Measurements from ENCODE around the gene STARD9. TPM values are rescaled to one million over a fixed set of nuclear protein-coding genes. Genes with fewer than 3 reads are reported as not detected.

Gene STARD9
- total RNA-seq, 1 donor from 2014 or later: 5.4 TPM

- TF ChIP-seq CTCF (conservative IDR thresholded peaks at IDR 0.05; ENCODE audit: low read depth, low read length): no peak
- no peak for DNase-seq (ENCODE audit: low read depth)
- no peak overlapping the region for H3K4me3 ChIP-seq (ENCODE audit: low read depth, low read length)
Measured at GRCh38 chr15:42612367-42612912, 37.0 kb downstream of the STARD9 start.

DNA sequence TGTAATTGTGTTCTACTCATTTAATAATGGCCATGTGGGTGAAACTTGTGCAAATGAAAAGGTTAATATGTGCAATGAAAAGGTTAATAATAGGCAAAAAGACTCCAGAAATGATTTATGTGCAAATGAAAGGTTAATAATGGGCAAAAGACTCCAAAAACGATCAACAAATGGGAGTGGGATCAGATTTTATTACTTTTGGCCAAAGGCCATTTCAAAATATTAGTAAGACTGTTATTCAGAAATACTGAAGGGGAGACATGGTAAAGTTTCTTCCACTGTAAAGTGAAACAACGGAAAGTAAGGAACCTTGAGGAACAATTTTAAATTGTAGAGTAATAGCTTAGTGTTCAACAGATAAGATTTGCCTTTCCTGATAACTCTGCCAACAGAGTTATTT lies 40.7 kb downstream of the STARD9 start:
- TF ChIP-seq CTCF (conservative IDR thresholded peaks at IDR 0.05; ENCODE audit: low read depth, low read length): no peak
- DNase-seq (ENCODE audit: low read depth): no peak
- no peak overlapping the region for H3K4me3 ChIP-seq (ENCODE audit: low read depth, low read length)

DNA sequence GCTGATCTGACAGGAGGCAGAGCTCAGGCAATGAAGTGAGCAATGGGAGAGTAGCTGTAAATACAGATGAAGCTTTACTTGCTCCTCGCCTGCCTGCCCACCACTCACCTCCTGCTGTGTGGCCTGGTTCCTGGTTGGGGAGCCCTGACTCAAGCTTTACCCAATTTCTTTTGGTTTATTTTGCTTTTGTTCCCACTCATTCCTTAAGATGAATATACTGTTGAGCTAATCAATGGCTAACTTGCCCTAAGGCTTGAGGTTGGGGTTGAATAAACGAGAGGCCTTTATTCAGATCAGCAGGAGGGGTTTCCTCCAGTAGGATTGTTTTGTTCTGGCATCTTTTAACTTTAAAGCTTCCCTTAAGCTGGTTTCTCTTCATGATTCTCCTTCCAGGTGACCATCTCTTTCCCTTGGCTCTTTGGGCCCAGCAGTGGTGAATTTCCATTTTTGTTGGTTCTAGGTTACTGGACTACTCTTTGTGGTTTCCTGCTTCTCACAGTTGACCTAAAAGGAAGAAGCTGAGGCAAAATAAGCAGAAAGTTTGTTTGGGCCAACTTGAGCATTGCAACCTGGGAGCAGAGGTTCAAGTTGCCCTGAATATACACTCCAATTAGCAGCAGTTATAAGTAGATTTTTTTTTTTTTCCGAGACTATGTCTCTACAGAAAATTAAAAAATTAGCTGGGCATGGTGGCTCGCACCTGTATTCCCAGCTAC lies 44.4 kb downstream of the STARD9 start:
- no peak overlapping the region for H3K4me3 ChIP-seq (ENCODE audit: low read depth, low read length)
- DNase-seq (ENCODE audit: low read depth): no peak
- no peak for TF ChIP-seq CTCF (conservative IDR thresholded peaks at IDR 0.05; ENCODE audit: low read depth, low read length)

DNA sequence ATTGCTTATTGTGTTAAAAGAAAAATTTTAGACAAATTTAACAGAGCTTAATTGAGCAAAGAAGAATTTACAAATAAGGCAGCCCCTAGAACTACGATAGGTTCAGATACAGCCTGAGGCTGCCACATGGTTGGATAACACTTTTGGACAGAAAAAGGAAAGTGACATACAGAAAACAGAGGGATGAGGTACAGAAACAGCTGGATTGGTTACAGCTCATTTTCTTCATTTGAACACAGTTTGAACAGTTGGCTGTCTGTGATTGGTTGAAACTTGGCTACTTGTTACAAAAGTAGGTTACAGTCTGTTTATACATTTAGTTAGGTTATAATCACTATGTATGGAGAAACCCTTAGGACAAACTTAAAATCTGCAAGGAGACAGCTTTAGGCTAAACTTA lies 46.0 kb downstream of the STARD9 start:
- DNase-seq (ENCODE audit: low read depth): no peak
- no peak for TF ChIP-seq CTCF (conservative IDR thresholded peaks at IDR 0.05; ENCODE audit: low read depth, low read length)
- H3K4me3 ChIP-seq (ENCODE audit: low read depth, low read length): no peak overlapping the region

GRCh38 chr15:42621996-42622925 lies 46.9 kb downstream of the STARD9 start:
- H3K4me3 ChIP-seq (ENCODE audit: low read depth, low read length): no peak overlapping the region
- TF ChIP-seq CTCF (conservative IDR thresholded peaks at IDR 0.05; ENCODE audit: low read depth, low read length): no peak
- DNase-seq (ENCODE audit: low read depth): no peak

DNA sequence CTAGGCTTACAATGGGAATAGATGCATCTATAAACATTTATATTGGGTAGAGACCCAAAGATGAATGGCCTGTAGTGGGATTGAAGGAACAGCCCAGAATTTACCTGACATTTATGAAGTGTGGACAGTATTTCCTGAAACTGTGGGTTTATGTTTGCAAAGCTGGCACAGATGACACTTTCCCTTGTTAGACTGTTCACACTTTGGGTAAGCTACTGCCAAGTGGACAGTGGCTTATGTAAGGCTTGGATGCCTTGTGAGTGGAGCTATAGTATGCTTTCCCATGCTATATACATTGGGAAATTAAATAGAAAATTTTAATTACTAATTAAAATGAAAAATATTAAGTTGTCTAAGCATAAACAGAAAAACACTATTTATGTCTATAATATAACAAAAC lies 48.5 kb downstream of the STARD9 start:
- no peak for DNase-seq (ENCODE audit: low read depth)
- H3K4me3 ChIP-seq (ENCODE audit: low read depth, low read length): no peak overlapping the region
- TF ChIP-seq CTCF (conservative IDR thresholded peaks at IDR 0.05; ENCODE audit: low read depth, low read length): no peak
